Endothelial cell of umbilical vein (primary cell): ENCODE data around the gene AICDA.

Experiments used
- CTCF ChIP-seq, 2 donors: IDR thresholded peaks; 1 replicate in 1 of 2; 2 replicates in 1 of 2; pipeline ENCODE4 v1.5.1; 2011; ENCODE audit warnings: low read length in 2 of 2, mild to moderate bottlenecking in 2 of 2, moderate library complexity in 2 of 2, control low read depth in 1 of 2, inconsistent platforms in 1 of 2, low read depth in 1 of 2; ENCODE audit not compliant: insufficient read depth in 1 of 2; ENCODE audit errors: extremely low read depth in 1 of 2
- GATA2 ChIP-seq: IDR thresholded peaks from 2 replicates; pipeline ENCODE4 v1.7.0; 2011; ENCODE audit warnings: low read depth, mild to moderate bottlenecking, moderate library complexity, mixed read lengths, low read length; ENCODE audit not compliant: insufficient read length, insufficient read depth
- POLR2A ChIP-seq: IDR thresholded peaks from 2 replicates; pipeline ENCODE4 v1.6.1; 2012; ENCODE audit warnings: low read depth, mild to moderate bottlenecking, control low read depth, low read length

- TF ChIP-seq POLR2A (no peak), GATA2 (no peak), CTCF (IDR thresholded peaks at IDR 0.05; ENCODE audit: extremely low read depth in 1 of 2, insufficient read depth in 1 of 2, low read depth in 1 of 2, low read length in 2 of 2) (no peak)
Measured at GRCh38 chr12:8566525-8566924, 46.1 kb downstream of the AICDA start.
